ENCODE data around the gene MGLL.

The MGLL gene

DNA sequence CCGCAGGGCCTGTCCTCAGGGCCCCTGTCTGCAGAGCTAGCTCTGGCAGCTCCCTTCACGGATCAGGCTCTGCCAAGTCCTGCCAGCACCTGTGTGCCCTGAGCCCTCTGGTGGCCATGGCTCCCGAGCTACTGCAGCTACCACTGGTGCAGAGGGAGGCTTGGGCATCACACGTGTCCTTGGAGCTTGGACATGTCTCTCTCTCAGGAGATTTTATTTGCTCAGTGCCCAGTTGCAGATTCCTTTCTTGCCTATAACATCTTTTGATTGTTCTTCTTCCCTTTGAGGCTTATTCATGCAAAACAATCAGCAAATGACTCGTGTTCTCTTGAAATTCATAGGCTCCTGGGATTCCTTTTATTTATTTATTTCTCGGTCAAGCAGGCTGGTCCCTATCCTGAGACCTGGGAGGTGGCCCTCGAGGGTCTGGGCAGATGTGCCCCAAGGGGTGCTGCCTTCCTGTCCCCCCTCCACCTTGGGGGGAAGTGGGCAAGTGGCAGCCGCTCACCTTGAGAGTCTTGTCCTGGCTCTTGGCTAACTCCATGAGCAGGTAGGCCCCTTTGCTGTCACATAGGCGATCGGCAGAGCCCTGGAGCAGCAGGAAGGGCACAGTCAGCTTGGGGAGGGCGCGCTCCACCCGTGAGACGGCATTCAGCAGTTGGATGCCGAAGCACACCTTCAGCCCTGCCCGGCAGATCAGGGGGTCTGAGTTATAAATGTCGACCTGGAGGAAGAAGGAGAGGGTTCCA, 127.7 kb downstream of the MGLL start:
- peaks cover 9 to 16% of the 10 kb centered on the region in 2 donors for H3K36me3 ChIP-seq (ENCODE audit: control insufficient read depth in 2 of 2, insufficient read depth in 2 of 2, low read length in 2 of 2)
- no peak overlapping the region for H3K27ac ChIP-seq (ENCODE audit: low read length)
- H3K27me3 ChIP-seq (ENCODE audit: control insufficient read depth in 1 of 2, insufficient read depth in 2 of 2, low read length in 2 of 2): no peaks in the 10 kb centered on the region
- H3K4me1 ChIP-seq (ENCODE audit: control insufficient read depth, insufficient read depth, low read length): peaks cover 58% of the 10 kb centered on the region
- H3K9ac ChIP-seq (ENCODE audit: low read length in 2 of 2): no peak overlapping the region
- H3K4me3 ChIP-seq (ENCODE audit: low read length in 2 of 2): no peak overlapping the region
- no peaks in the 10 kb centered on the region for H3K9me3 ChIP-seq (ENCODE audit: control insufficient read depth in 2 of 2, low read length in 2 of 2)

DNA sequence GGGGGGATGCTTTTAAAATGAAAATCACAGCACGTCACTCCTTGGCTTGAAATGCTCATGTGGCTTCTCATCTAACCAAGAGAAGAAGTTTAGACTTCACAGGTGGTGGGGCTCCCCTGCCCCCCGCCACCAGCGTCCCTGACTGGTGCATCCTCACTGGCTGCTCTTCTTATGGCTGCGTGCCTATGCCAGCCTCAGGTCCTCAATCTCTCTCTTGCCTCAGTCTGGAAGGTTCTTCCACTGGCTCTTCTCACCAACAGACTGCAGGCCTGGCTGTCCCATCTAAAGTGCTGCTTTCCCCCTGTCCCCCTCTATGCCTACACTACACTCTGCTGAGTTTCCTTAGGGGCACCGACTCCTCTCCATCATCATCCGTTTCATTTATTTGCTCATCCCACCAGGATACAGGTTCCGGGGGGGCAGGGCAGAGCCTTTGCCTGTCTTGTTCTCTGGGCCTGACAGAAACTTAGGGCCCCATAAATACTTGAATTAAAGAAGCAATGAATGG, 128.9 kb downstream of the MGLL start:
- Histone ChIP-seq H3K4me1 (ENCODE audit: control insufficient read depth, insufficient read depth, low read length) (peaks cover 58% of the 10 kb centered on the region), H3K27me3 (ENCODE audit: control insufficient read depth in 1 of 2, insufficient read depth in 2 of 2, low read length in 2 of 2) (no peaks in the 10 kb centered on the region), H3K27ac (ENCODE audit: low read length) (no peak overlapping the region), H3K36me3 (ENCODE audit: control insufficient read depth in 2 of 2, insufficient read depth in 2 of 2, low read length in 2 of 2) (peaks cover 9 to 16% of the 10 kb centered on the region in 2 donors), H3K9ac (ENCODE audit: low read length in 2 of 2) (no peak overlapping the region), H3K4me3 (ENCODE audit: low read length in 2 of 2) (no peak overlapping the region), H3K9me3 (ENCODE audit: control insufficient read depth in 2 of 2, low read length in 2 of 2) (no peaks in the 10 kb centered on the region)

DNA sequence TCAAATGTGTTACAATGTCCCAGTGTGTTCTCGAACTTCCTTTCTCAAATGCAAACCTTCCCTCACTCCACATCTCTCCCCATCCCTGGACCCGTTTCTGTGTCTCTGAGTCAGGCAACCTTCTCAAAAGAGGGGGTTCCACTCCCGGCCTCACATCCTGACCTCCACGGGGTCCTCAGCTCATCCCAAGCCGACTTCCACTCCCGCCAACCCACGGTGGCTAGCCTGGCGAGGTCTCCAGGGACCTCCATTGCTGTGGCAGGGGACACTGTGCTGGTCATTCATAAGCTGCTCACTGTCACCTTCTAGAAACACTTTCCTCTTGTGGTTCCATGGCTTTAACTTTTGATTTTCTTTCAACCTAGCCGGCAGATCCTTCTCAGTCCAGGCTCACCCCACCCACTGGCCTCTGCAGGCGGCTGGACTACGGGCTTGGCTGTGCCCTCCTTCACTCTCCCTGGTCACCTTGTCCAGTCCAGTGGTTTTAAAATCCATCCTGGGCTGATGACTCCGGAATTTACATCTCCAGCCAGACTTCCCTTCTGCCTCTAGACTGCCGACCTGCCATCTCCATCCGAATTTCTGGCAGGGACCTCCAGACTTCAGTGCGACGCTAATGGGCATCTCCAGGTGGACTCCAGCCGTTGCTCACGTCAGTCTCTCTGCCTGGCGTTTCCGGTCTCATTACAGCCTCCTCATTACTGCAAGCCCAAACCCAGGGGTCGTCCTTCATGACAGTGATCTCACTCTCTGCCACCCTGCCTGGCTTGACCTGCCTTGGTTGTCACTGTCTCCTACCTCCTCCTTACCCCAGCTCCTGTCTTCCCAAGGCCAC, 129.6 kb downstream of the MGLL start:
- Histone ChIP-seq H3K27me3 (ENCODE audit: control insufficient read depth in 1 of 2, insufficient read depth in 2 of 2, low read length in 2 of 2) (no peaks in the 10 kb centered on the region), H3K27ac (ENCODE audit: low read length) (no peak overlapping the region), H3K9me3 (ENCODE audit: control insufficient read depth in 2 of 2, low read length in 2 of 2) (no peaks in the 10 kb centered on the region), H3K4me1 (ENCODE audit: control insufficient read depth, insufficient read depth, low read length) (peaks cover 58% of the 10 kb centered on the region), H3K4me3 (ENCODE audit: low read length in 2 of 2) (no peak overlapping the region), H3K36me3 (ENCODE audit: control insufficient read depth in 2 of 2, insufficient read depth in 2 of 2, low read length in 2 of 2) (peaks cover 9 to 16% of the 10 kb centered on the region in 2 donors), H3K9ac (ENCODE audit: low read length in 2 of 2) (no peak overlapping the region)

DNA sequence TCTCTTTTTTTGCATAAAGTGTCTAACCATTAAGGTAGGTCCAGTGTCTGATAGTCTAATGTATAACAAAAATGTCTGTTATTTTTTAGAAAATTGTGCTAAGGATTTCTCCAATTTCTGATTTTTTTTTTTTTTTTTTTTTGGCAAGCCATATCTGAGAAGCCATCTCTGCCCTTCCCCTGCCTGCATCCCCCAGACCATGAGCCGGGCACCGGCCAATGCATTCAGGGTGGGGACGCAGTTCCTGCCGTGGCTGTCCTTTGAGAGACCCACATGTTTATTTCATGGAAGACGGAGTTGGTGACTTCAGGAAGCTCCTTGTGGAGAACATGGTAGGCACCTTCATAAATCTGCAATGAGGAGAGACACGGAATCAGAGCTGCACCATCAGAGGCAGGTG, 130.3 kb downstream of the MGLL start:
- H3K9me3 ChIP-seq (ENCODE audit: control insufficient read depth in 2 of 2, low read length in 2 of 2): no peaks in the 10 kb centered on the region
- no peak overlapping the region for H3K9ac ChIP-seq (ENCODE audit: low read length in 2 of 2)
- H3K36me3 ChIP-seq (ENCODE audit: control insufficient read depth in 2 of 2, insufficient read depth in 2 of 2, low read length in 2 of 2): peaks cover 9 to 16% of the 10 kb centered on the region in 2 donors
- no peak overlapping the region for H3K27ac ChIP-seq (ENCODE audit: low read length)
- no peaks in the 10 kb centered on the region for H3K27me3 ChIP-seq (ENCODE audit: control insufficient read depth in 1 of 2, insufficient read depth in 2 of 2, low read length in 2 of 2)
- no peak overlapping the region for H3K4me3 ChIP-seq (ENCODE audit: low read length in 2 of 2)
- peaks cover 51% of the 10 kb centered on the region for H3K4me1 ChIP-seq (ENCODE audit: control insufficient read depth, insufficient read depth, low read length)

DNA sequence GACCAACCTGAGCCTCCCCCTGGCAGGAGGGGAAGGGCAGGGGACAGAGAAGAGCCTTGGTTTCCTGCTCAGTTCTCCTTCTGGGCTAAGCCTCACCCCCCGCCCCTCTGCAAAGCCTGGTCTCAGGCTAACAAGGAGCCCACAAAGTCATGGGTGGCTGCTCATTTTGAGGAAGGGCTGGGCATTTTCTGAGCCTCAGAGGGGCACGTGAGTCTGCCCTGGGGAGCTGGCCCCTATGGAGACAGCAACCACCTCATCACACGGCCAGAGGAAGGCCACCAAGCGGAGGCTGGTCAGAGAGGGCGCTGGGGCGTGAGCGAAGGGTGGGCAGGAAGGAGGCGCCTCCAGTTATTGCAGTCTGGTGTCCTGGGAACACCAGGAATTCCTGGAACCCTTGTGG, 130.8 kb downstream of the MGLL start:
- Histone ChIP-seq H3K4me3 (ENCODE audit: low read length in 2 of 2) (no peak overlapping the region), H3K4me1 (ENCODE audit: control insufficient read depth, insufficient read depth, low read length) (peaks cover 47% of the 10 kb centered on the region), H3K27me3 (ENCODE audit: control insufficient read depth in 1 of 2, insufficient read depth in 2 of 2, low read length in 2 of 2) (no peaks in the 10 kb centered on the region), H3K36me3 (ENCODE audit: control insufficient read depth in 2 of 2, insufficient read depth in 2 of 2, low read length in 2 of 2) (peaks cover 9 to 16% of the 10 kb centered on the region in 2 donors), H3K9me3 (ENCODE audit: control insufficient read depth in 2 of 2, low read length in 2 of 2) (no peaks in the 10 kb centered on the region), H3K27ac (ENCODE audit: low read length) (peak overlapping the region; percentile 80), H3K9ac (ENCODE audit: low read length in 2 of 2) (peak overlapping the region in 1 of 2 donors; percentile 58)

DNA sequence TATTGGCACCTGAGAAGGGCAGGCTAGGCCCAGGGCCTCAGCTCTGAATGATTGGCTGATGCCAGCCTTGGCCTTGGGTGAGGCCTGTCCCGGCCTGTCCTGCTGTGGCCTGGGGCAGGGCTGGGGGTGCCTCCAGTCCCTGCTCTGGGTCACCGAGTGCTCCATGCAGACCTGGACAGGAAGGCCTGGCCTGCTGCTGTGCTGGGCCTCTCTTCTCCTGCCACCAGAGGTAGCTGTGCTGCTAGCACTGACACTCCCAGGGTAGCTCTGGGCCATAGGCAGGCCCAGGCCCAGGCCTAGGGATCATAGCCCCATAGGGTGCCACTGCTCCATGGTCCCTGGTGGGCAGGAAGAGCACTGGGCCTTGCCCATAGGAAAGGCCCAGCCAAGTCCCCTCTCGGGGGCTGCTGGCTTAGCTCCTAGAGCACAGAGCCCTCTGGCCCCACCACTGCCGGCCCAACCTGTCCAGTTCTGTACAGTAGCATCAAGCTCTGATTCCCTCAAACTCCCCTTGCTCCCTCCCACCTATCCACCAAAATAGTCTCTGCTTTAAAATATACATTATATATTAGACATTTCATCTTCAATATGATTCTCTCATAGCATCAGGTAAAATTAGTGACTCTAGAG, 131.4 kb downstream of the MGLL start:
- Histone ChIP-seq H3K9ac (ENCODE audit: low read length in 2 of 2) (peak overlapping the region; percentile 58), H3K9me3 (ENCODE audit: control insufficient read depth in 2 of 2, low read length in 2 of 2) (no peaks in the 10 kb centered on the region), H3K4me3 (ENCODE audit: low read length in 2 of 2) (no peak overlapping the region), H3K36me3 (ENCODE audit: control insufficient read depth in 2 of 2, insufficient read depth in 2 of 2, low read length in 2 of 2) (peaks cover 9 to 16% of the 10 kb centered on the region in 2 donors), H3K4me1 (ENCODE audit: control insufficient read depth, insufficient read depth, low read length) (peaks cover 42% of the 10 kb centered on the region), H3K27me3 (ENCODE audit: control insufficient read depth in 1 of 2, insufficient read depth in 2 of 2, low read length in 2 of 2) (no peaks in the 10 kb centered on the region), H3K27ac (ENCODE audit: low read length) (peak overlapping the region; percentile 80)

DNA sequence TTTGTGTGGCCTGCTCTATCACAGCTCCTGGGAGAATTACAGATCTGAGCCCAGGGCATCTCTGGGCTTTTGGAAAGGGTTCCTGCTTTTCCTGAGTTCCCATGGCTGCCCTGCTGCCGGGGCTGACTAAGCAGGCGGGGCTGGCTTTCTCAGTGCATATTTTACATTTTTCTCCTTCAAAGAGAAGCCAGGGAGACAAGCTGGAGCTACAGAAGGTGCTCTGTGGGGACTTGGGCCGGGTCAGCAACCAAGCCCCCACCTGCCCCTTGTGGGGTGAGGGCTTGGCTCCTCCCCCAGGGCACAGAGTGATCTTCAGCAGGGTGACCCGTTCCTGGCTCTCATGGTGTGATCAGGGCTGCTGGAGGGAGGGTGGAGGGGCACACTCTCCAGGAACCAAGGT, 132.2 kb downstream of the MGLL start:
- no peaks in the 10 kb centered on the region for H3K27me3 ChIP-seq (ENCODE audit: control insufficient read depth in 1 of 2, insufficient read depth in 2 of 2, low read length in 2 of 2)
- H3K9ac ChIP-seq (ENCODE audit: low read length in 2 of 2): peak overlapping the region; percentile 58
- H3K27ac ChIP-seq (ENCODE audit: low read length): peak overlapping the region; percentile 80
- H3K4me1 ChIP-seq (ENCODE audit: control insufficient read depth, insufficient read depth, low read length): peaks cover 41% of the 10 kb centered on the region
- peaks cover 9 to 16% of the 10 kb centered on the region in 2 donors for H3K36me3 ChIP-seq (ENCODE audit: control insufficient read depth in 2 of 2, insufficient read depth in 2 of 2, low read length in 2 of 2)
- H3K4me3 ChIP-seq (ENCODE audit: low read length in 2 of 2): peak overlapping the region in 1 of 2 donors; percentile 8
- no peaks in the 10 kb centered on the region for H3K9me3 ChIP-seq (ENCODE audit: control insufficient read depth in 2 of 2, low read length in 2 of 2)

DNA sequence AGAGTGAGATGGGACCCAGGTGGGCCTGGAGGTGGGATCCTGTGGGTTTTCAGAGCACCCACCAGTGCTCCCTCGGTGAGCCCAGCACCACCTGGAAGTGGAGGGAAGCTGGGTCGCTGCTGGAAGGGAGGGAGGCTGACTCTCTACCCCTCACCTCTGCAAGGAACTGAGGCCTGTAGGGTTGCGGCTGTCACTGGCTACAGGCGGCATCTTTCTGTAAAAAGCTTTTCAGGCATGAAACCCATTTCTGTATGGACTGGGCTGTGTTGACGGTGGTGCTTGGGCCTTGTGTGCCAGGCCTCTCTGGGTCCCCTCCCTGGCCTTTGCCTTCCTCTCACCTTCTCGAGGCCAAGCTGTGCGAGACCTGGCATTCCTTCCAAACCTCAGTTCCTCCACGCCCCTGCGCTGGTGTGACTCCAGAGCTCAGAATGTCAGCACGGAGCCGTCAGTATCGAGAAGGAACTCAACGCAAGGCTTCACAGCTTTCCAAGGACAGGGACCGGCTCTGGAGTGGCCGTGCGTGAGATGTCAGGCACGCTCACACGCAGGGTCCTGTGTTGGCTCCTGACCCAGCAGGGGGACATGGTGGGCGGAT, 133.0 kb downstream of the MGLL start:
- no peaks in the 10 kb centered on the region for H3K27me3 ChIP-seq (ENCODE audit: control insufficient read depth in 1 of 2, insufficient read depth in 2 of 2, low read length in 2 of 2)
- H3K36me3 ChIP-seq (ENCODE audit: control insufficient read depth in 2 of 2, insufficient read depth in 2 of 2, low read length in 2 of 2): peaks cover 9 to 15% of the 10 kb centered on the region in 2 donors
- H3K27ac ChIP-seq (ENCODE audit: low read length): peak overlapping the region; percentile 80
- peaks cover 38% of the 10 kb centered on the region for H3K4me1 ChIP-seq (ENCODE audit: control insufficient read depth, insufficient read depth, low read length)
- H3K9ac ChIP-seq (ENCODE audit: low read length in 2 of 2): peak overlapping the region; percentile 58 to 66
- H3K4me3 ChIP-seq (ENCODE audit: low read length in 2 of 2): no peak overlapping the region
- H3K9me3 ChIP-seq (ENCODE audit: control insufficient read depth in 2 of 2, low read length in 2 of 2): no peaks in the 10 kb centered on the region

DNA sequence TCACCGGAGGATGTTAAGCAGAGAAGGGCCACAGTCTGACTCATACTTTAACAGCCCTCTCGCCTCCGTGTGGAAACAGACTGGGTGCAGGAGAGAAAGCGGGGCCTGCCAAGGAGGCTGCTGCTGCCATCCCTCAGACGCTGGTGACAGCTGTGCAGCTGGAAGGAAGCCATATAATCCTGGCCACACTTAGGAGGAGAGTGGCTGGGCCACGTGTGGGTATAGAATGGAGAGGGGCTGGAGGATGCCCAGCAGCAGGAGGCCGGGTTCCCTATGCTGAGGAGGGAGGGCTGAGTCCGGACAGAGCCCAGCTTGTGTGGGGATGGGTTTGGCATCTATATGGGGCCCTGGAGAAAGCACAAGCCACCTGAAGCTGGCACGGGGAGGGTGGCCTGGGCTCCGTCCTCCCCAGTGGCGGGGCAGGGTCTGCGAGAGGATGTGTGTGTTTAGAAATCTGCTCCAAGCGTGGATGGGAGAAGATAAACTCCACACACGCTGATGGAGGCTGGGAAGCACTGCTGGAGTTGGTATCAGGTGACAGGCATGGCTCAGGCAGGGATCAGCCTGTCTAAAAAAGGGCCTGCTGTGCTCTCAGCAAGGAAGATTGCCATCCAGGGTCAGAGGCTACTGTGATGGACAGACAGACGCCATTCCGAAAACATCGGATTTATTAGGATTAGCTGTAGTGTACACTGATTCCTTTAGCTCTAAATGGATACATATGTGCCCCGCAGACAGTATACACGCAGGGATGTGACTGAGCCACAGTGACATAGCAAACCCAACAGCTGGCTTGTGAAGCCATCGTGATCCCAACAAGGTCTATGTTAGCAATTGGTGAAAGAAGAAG, 133.7 kb downstream of the MGLL start:
- Histone ChIP-seq H3K27me3 (ENCODE audit: control insufficient read depth in 1 of 2, insufficient read depth in 2 of 2, low read length in 2 of 2) (no peaks in the 10 kb centered on the region), H3K9me3 (ENCODE audit: control insufficient read depth in 2 of 2, low read length in 2 of 2) (no peaks in the 10 kb centered on the region), H3K4me3 (ENCODE audit: low read length in 2 of 2) (no peak overlapping the region), H3K4me1 (ENCODE audit: control insufficient read depth, insufficient read depth, low read length) (peaks cover 38% of the 10 kb centered on the region), H3K27ac (ENCODE audit: low read length) (peak overlapping the region; percentile 80), H3K9ac (ENCODE audit: low read length in 2 of 2) (peak overlapping the region; percentile 58 to 68), H3K36me3 (ENCODE audit: control insufficient read depth in 2 of 2, insufficient read depth in 2 of 2, low read length in 2 of 2) (peaks cover 9 to 15% of the 10 kb centered on the region in 2 donors)

All from stomach smooth muscle (tissue), 2 donors.